DMS 273 (cell line): ENCODE data around the gene C1QTNF5.

Experiments used
- DNase-seq: peaks from one replicate; lab custom pipeline; 2025; ENCODE audit not compliant: unreplicated experiment; lab: John Stamatoyannopoulos, UW

Gene C1QTNF5

DNA sequence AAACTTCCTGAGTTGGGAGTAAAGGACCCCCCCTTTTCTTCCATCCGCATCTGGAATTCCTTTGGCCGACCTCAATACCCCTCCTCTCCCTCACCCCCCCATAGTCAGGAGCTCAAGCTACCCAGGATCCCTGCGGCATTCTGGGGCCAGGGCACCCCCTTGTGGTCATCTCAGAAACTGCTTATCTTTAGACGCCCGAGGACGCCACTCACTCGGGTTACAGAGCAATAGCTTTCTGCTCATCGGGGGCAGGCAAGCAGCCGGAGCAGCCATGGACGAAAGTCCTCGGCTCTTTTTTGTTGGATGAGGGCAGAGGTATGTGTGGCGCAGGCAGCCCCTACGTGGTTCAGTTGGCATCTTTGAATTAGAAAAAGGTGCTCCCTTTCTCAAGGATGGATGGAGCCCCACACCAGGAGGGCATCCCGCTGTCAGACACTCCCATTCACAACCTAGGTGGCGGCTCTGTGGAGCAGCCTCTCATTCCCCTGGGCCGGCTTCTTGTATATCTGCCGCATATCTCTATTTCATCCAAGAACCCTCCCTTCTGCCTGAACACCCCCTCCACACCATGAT lies 2.3 kb downstream of the C1QTNF5 start:
- peak; percentile 83 for DNase-seq

- DNase-seq, result peak; percentile 54
Measured at GRCh38 chr11:119337581-119338317, 2.9 kb downstream of the C1QTNF5 start.

DNA sequence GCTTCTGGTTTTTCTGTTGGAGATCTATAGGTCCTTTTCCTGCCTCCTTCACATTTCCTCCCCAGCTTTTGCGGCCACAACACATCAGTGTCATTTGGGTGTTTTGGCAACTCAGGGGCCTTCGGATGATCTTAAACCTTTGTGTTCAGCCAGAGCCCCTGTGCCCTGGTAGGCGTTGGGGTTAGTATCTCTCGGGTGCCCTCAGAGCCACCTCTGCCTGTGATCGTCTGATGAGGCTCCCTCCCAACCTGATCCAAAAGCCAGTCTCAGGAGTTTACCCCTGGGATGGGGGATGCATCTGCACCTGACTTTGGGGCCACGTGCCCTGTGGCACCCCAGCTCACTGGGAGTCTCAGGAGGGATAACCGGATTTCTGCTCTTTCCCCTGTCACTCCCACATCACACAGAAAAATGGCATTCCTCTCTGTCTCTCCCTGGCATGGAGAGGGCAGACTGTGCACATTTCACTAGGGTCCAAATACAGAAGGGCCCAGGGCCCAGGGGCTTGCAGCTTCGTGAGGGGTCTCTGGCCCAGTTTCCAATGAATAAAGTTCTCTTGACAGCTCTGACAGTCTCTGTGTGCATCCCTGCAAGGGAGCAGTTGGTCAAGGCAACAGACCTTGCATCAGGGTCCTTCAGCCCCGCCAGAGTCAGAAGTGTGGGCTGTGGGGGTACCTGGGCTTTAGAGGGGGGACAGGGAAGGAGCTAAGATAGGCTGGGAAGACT lies 3.8 kb downstream of the C1QTNF5 start:
- no peak for DNase-seq

DNA sequence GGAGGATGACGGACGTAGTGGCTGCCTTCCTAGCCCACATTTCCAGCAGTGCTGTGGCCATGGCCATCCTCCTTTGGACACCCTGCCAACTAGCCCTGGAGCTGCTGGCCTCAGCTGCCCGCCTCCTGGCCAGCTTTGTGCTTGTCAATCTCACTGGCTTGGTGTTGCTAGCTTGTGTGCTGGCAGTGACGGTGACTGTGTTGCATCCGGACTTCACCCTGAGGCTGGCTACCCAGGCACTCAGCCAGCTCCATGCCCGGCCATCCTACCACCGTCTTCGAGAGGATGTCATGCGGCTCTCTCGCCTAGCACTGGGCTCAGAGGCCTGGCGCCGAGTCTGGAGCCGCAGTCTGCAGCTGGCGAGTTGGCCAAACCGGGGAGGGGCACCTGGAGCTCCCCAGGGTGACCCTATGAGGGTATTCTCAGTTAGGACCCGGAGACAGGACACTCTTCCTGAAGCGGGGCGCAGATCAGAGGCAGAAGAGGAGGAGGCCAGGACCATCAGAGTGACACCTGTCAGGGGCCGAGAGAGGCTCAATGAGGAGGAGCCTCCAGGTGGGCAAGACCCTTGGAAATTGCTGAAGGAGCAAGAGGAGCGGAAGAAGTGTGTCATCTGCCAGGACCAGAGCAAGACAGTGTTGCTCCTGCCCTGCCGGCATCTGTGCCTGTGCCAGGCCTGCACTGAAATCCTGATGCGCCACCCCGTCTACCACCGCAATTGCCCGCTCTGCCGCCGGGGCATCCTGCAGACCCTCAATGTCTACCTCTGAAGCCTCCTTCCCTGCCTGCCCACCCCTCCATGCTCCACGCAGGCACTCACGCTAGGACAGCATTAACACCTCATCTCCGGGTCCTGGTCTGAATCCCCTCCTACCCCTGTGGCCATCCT lies 4.8 kb downstream of the C1QTNF5 start:
- DNase-seq, result no peak

DNA sequence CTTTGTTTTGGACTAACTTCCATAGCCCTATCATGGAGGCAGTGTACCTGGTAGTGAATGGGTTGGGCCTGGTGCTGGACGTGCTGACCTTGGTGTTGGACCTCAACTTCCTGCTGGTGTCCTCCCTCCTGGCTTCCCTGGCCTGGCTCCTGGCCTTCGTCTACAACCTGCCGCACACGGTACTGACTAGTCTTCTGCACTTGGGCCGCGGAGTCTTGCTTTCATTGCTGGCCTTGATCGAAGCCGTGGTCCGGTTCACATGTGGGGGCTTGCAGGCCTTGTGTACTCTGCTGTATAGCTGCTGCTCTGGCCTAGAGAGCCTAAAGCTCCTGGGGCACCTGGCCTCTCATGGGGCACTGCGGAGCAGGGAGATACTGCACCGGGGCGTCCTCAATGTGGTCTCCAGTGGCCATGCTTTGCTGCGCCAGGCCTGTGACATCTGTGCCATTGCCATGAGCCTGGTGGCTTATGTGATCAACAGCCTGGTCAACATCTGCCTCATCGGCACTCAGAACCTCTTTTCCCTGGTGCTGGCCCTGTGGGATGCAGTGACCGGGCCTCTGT lies 5.5 kb downstream of the C1QTNF5 start:
- DNase-seq, result no peak

DNA sequence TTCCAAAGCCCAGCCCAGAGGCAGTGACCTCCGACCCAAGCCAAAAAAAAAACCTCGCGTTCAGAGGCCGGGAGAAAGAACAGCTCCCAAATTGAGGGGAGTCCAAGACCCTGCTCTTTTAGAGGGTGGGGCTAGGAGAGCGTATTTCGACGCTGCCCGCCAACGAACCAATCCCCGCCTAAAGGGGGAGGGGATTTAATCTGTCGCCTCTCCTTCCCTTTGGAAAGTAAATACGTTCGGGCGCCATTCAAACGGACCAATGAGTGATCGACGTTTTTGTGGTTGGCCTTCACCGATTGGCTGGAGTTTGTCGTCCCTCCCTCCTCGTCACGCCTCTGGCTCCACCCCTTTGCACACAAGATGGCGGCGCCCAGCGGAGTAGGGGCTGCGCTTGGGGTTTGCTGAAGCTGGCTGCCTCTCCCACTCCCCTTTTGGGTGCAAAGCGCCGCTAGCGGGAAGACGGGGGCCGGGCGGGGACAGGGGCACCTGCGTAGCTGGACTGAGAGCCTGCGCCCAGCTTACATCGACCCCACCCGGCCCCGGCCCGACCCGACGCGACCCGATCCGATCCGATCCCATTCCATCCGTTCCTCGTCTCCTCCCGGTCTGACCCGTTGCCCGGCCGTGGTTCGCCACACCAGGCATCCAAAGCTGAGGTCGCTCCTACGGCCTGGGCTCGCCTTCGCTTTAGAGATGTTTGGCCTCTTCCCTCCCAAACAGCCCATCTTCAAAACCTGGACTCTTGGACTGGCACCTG lies 6.3 kb downstream of the C1QTNF5 start, which contains the start of gene RNF26:
RNF26 (plus strand) TSS at position 354 of the 757 bp plus-strand sequence. CDS start 596 bp downstream, outside the sequence.
- DNase-seq, result peak; percentile 98

DNA sequence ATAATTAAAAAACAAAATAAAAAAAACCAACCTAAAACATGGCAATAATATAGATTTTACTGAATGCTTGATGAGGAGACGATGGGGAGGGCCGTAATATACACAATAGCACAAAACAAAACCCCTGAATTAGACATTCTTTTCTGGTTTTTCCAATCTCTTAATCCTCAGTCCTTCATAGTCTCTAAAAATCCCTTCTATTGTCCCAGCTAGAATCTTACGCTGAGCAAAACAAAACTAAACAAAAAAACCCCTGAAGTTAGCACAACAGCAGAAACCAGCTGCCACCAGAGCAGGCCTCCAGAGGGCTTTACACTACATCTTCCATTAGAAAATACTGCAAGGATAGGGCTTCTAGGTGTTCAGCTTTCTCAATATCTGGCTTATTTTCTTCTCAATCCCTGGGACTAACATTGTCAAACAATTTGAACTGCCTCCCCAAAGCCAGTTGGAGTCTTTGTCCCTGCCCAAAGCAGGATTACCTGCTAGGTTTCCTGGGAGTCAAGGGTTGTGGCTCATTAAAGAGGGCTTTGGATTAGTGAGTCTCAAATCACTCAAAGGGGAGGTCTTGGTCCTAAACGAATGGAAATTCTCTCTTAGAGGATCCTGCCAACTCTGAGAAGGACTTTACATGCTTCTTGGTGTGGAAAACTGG lies 8.4 kb downstream of the C1QTNF5 start:
- no peak for DNase-seq

- DNase-seq, result no peak
Measured at GRCh38 chr11:119330237-119330636, 10.4 kb downstream of the C1QTNF5 start.

DNA sequence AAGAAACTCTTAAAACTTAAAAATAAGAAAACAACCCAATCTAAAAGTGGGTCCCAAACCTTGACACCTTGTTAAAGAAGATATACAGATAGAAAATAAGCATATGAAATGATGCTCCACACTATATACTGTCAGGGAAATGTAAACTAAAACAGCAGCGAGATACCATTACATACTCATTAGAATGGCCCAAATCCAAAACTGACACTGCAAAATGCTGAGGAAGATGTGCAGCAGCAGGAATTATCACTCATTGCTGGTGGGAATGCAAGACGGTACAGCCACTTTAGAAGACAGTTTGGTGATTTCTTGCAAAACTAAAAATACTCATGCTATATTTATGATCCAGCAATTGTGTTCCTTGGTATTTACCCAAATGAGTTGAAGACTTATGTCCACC lies 11.4 kb downstream of the C1QTNF5 start:
- DNase-seq, result no peak

GRCh38 chr11:119324189-119324588 lies 16.5 kb downstream of the C1QTNF5 start:
- no peak for DNase-seq

DNA sequence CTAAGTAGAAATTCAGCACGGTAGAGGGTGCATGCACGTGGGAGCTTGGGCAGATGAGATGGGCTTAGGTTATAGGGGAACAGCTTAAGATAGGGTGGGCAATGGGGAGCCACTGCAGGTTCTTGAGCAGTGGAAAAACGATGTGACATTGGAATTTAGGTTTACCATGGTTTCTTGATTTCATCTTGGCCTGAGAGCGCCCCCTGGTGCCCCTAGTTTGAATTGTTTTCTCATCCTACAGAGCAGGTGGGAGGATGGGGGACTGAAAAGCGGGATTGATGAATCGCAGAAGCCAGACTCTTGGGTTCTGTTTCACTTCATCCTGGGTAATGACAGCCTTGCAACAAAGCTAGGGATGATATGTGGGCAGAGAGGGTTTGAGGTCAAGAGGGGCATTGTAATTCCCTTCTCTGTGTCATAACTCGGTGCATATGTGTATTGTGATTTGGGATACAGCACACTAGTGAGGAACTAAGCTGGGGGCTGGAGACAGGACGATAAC lies 17.1 kb downstream of the C1QTNF5 start:
- DNase-seq, result peak; percentile 80

GRCh38 chr11:119322921-119323531 lies 17.7 kb downstream of the C1QTNF5 start:
- no peak for DNase-seq

DNA sequence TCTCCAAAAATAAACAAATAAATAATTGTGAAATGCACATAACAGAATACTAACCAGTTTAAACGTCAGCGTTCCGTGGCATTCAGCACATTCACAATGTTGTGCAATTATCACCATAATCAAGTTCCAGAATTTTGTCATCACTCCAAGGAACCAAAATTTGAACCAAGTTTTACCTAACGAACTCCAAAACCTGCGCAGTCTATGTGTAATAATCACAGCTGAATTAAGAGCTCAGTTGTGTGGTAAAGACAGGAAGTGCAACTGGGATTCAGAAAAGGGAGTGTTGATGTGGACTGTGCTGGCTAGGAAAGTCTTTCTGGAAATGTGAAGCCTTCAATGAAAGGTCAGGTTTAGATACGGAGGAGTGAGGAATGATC lies 18.3 kb downstream of the C1QTNF5 start:
- peak; percentile 22 for DNase-seq

GRCh38 chr11:119320776-119321524 lies 19.7 kb downstream of the C1QTNF5 start:
- DNase-seq, result no peak

- no peak for DNase-seq
Measured at GRCh38 chr11:119320240-119320775, 20.4 kb downstream of the C1QTNF5 start.

DNA sequence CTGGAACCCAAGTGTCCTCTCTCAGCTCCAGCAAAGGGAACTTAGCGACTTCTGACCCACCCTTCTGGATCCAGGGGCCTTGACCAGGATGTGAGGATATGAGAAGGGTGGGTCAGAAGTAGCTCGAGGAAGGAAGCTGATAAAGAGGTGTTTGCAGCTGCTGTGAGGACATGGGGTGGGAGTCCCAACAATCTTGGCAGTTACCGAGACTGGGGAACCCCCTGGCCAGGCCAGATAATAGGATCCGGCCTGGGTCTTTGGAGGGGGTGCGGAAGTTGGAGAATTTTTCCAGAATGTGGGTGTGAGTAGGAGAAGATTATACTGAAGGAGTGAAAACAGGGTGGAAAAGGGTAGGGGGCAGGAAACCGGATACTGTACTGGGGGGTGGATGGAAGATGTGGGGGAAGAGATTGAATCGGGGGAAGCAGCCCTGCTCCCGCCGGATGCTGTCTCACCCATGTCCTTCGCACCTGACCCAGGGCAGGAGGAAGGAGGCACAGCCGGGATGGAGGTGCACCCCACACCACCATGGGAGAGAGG lies 20.9 kb downstream of the C1QTNF5 start:
- no peak for DNase-seq

DNA sequence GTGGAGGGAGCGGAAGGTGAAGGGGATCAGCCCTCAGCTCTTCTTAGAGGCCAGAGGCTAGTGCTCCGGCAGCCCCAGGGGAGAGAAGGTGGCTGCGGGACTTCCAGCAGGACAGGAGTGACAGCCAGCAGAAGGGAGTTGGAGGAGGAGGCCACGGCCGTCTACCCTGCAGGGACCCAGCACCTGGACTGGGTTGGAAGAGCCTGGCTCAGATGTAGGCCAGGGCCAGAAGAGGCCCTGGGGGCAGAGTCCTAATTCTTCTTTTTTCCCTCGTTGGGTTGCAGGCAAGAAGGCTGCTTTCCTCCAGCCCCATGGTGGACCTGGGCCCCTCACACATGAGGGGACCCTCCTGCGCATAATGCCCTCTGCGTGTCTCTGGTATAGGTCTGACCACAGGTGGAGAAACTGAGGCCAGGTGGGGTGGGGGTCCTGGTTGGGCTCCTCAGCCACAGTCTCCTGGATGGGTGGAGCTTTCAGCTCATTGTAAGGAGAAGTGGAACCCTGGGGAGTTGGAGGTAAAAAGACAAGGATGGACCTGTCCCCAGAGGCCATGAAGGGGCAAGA lies 21.5 kb downstream of the C1QTNF5 start:
- no peak for DNase-seq
